Psoas muscle (tissue), 8 donors: ENCODE data around the gene B9D1. TPM values are rescaled to one million over a fixed set of nuclear protein-coding genes. Genes with fewer than 3 reads are reported as not detected.

Experiments used
- ATAC-seq, 4 donors: fragments of 200-7000 bp; cut with Tn5 transposase; one replicate each; pipeline ENCODE4 v1.9.1; 2020; ENCODE audit warnings: moderate library complexity in 3 of 4, mild to moderate bottlenecking in 2 of 4
- DNase-seq, 2 donors: peaks; one replicate each; pipeline ENCODE4 v3.0.0-alpha.2; 2020
- H3K27ac ChIP-seq: fragments of 200-600 bp; one replicate; pipeline ENCODE4 v1.8.0; 2022
- H3K27me3 ChIP-seq, 3 donors: fragments of 200-600 bp in 1 of 3; one replicate each; pipeline versions ENCODE4 v1.6.1 to v1.8.0; 2013 to 2022; ENCODE audit warnings: low read length in 2 of 3, mild to moderate bottlenecking in 2 of 3, moderate library complexity in 1 of 3; ENCODE audit not compliant: insufficient read depth in 3 of 3
- H3K36me3 ChIP-seq, 2 donors: fragments of 200-600 bp in 1 of 2; one replicate each; pipeline versions ENCODE4 v1.6.1 to v1.8.0; 2013 to 2022; ENCODE audit warnings: low read depth in 1 of 2, mild to moderate bottlenecking in 1 of 2, moderate library complexity in 1 of 2; ENCODE audit not compliant: insufficient read depth in 1 of 2
- H3K4me1 ChIP-seq: fragments of 200-600 bp; one replicate; pipeline ENCODE4 v1.8.0; 2022
- H3K4me3 ChIP-seq: fragments of 200-600 bp; one replicate; pipeline ENCODE4 v1.8.0; 2022; ENCODE audit warnings: mild to moderate bottlenecking
- H3K9me3 ChIP-seq: fragments of 200-600 bp; one replicate; pipeline ENCODE4 v1.8.0; 2022
- CTCF ChIP-seq: fragments of 200-600 bp; IDR thresholded peaks from one replicate; pipeline ENCODE4 v1.8.0; 2022; ENCODE audit warnings: antibody characterized with exemption
- WGBS, 3 donors: extraction: QIAGEN DNeasy Blood & Tissue Kit; methylation state at CpG; one replicate each; pipeline versions ENCODE4 v1.1.6 to v1.1.7; 2013; 5-methylcytosine and 5-hydroxymethylcytosine counted together
- intact Hi-C, 2 donors: fragments of 100-400 bp; cut with DNase I; formaldehyde crosslinking; loops; one replicate each; pipeline versions ENCODE4 v1.11.0 to v1.14.2; 2022
- polyA plus RNA-seq, 3 donors: library from polyadenylated mRNA; stranded (reverse); fragments of 200-250 nt; gene quantifications; one replicate each; pipeline ENCODE4 v1.2.3, GENCODE V29; 2013
- total RNA-seq, 4 donors: library from RNA; stranded (reverse); fragmentation: NEBNext Ultra II Directional in 2 of 4; extraction: Animal tissue kit (Norgen Biotek cat#: 25700) in 2 of 4; gene quantifications; one replicate each; pipeline versions ENCODE4 v1.2.1 to v1.2.4, GENCODE V29; 2021 to 2023
- donor health status: healthy with polysubstance abuse.
- donor health status: DM: no; HTN: no; CAD: no; lungs with moderate emphysema.
- donor health status: Bipolar disorder and iron deficiency.
- donor health status: healthy.
- donor health status: DM: yes; HTN: yes; CAD: no.
- donor health status: DM: no; HTN: no; CAD: no.
- donor health status: DM: no; HTN: no; CAD: no.
- donor health status: DM: yes; HTN: yes; CAD: no.

The B9D1 gene
- total and polyA plus RNA-seq, 7 donors, result 4.7 to 9.2 (median 7.0) TPM

GRCh38 chr17:19365499-19365817, 2.9 kb upstream of the B9D1 start:
- ATAC-seq (no peak), DNase-seq (no peak)
- WGBS, 3 donors, result 75 to 96% (median 79%) methylated on average over 4 of the region's 4 CpGs
- Histone ChIP-seq H3K4me1 (no peaks in the 10 kb centered on the region), H3K9me3 (no peaks in the 10 kb centered on the region), H3K4me3 (no peak overlapping the region), H3K36me3 (no peaks in the 10 kb centered on the region), H3K27me3 (no peaks in the 10 kb centered on the region), H3K27ac (no peak overlapping the region)
- intact Hi-C loops, result loop anchor here in 1 of 2 donors (10.0 kb wide), 1 partner anchor 399 kb away; no protein-coding TSS in a partner anchor
- no peak for TF ChIP-seq CTCF

- peak in 1 of 2 donors; percentile 49 for DNase-seq
Measured at GRCh38 chr17:19364699-19365498, 2.4 kb upstream of the B9D1 start.

GRCh38 chr17:19363460-19364035, 1.0 kb upstream of the B9D1 start:
- 40 to 51% (median 49%) methylated on average over 6 of the region's 6 CpGs for WGBS, 3 donors
- TF ChIP-seq CTCF, result no peak
- no peaks in the 10 kb centered on the region for H3K27me3 ChIP-seq
- intact Hi-C loops, result loop anchor here (2.0 to 10.0 kb wide), 4 partner anchors 83 to 403 kb away; no protein-coding TSS in a partner anchor
- ATAC-seq, result no peak
- no peaks in the 10 kb centered on the region for H3K4me1 ChIP-seq
- no peaks in the 10 kb centered on the region for H3K36me3 ChIP-seq
- no peak overlapping the region for H3K27ac ChIP-seq
- no peaks in the 10 kb centered on the region for H3K9me3 ChIP-seq
- no peak overlapping the region for H3K4me3 ChIP-seq
- peak in 1 of 2 donors; percentile 41 for DNase-seq

More at GRCh38 chr17:19364699-19365498, 2.4 kb upstream of the B9D1 start:
- no peak for ATAC-seq
- WGBS, 3 donors, result 56 to 63% (median 61%) methylated on average over 13 to 14 of the region's 14 CpGs
- Histone ChIP-seq H3K36me3 (no peaks in the 10 kb centered on the region), H3K4me1 (no peaks in the 10 kb centered on the region), H3K9me3 (no peaks in the 10 kb centered on the region), H3K27me3 (no peaks in the 10 kb centered on the region), H3K27ac (no peak overlapping the region), H3K4me3 (no peak overlapping the region)
- intact Hi-C loops, result loop anchor here in 1 of 2 donors (10.0 kb wide), 1 partner anchor 400 kb away; no protein-coding TSS in a partner anchor
- TF ChIP-seq CTCF, result no peak

- Histone ChIP-seq H3K4me3 (peak overlapping the region; percentile 90), H3K9me3 (no peaks in the 10 kb centered on the region), H3K36me3 (no peaks in the 10 kb centered on the region), H3K27me3 (no peaks in the 10 kb centered on the region), H3K27ac (peak overlapping the region; percentile 76), H3K4me1 (no peaks in the 10 kb centered on the region)
- ATAC-seq (no peak), DNase-seq (no peak)
- TF ChIP-seq CTCF, result no peak
- WGBS, 3 donors, result 21 to 26% (median 23%) methylated on average over 14 of the region's 14 CpGs
- intact Hi-C loops, result loop anchor here (2.0 to 10.0 kb wide), 4 partner anchors 84 to 404 kb away; no protein-coding TSS in a partner anchor
Measured at GRCh38 chr17:19363114-19363438, 553 bp upstream of the B9D1 start.
